HG02870 (cell line): ENCODE data around the gene PTPRE.

Experiments used
- ATAC-seq: cut with Tn5 transposase; IDR thresholded peaks from one replicate; pipeline ENCODE4 v1.9.1; 2021; ENCODE audit warnings: mild to moderate bottlenecking, moderate library complexity; ENCODE audit not compliant: unreplicated experiment

PTPRE gene

DNA sequence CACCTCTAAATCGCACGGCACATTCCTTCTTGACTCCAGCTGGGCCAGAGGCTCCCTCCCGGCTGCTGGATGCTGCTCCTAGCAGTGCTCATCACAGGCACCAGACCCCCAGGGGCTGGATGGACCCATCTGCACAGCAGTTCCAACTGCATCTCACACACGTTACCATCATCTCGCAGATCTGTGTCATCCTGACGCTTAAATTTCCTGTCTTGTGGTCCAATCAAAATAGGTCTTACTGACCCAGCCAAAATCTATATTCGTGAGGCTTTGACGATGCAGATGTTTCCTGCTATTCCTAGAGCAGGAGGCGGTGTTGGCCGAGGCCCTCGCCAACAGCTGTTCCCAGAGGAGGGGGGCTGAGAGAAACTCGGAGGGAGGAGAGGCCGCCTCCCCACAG, 111.3 kb downstream of the PTPRE start:
- no peak for ATAC-seq

DNA sequence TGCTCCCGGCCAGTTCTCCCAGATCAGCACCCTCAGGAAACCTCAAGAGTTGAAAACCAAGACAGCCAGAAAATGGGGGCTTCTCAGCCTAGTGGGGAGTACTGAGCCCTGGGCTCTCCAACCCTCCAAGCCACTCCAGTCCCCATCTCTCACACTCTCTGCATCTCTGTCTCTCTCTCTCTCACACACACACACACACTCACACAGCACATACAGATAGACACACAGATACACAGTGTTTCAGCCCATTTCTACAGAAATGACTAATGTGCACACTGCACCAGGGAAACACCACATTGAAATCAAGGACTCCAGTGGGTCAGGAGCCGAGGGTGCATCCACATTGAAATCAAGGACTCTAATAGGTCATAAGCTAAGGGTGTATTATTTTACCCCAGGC, 111.8 kb downstream of the PTPRE start:
- ATAC-seq, result no peak

DNA sequence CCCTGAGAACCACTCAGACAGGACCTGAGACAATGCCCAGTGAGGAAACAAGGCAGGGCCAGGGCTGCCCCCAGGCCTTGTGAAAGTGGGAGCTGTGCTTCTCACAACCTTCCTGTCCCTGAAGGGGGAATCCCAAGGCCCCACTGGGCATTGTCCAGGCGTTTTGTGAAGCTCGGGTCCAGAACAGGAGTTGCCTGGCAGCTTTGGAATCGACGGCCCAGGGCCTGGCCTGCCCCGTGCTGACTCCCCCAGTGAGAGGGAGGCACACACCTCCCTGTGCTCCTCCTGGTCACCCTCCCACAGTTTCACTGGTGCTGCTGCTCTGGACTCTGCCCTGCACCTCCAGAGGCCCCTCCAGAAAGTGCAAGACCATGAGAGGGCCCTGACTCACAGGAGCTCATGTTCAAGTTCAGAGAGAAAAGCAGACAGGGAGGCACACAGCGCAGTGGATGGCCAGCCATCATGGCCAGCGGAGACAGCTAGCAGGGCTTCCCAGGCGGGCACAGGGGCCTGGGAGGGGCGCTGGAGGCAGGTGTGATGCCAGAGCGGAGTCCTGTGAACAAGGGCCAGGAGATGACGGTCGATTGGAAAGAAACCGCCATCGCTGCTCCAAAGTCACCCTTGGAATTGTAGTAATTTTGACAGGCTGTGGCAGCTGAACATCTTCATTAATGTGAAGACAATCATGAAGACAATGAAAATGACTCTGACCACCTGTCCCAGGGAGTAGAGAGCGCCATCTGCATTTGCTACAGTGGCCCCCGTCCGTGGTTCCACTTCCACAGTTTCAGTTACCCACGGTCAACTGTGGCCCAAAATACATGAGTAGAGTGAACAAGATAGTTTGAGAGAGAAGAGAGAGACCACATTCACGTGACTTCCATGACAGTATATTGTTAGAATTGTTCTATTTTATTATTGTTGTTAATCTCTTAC, 115.6 kb downstream of the PTPRE start:
- no peak for ATAC-seq

DNA sequence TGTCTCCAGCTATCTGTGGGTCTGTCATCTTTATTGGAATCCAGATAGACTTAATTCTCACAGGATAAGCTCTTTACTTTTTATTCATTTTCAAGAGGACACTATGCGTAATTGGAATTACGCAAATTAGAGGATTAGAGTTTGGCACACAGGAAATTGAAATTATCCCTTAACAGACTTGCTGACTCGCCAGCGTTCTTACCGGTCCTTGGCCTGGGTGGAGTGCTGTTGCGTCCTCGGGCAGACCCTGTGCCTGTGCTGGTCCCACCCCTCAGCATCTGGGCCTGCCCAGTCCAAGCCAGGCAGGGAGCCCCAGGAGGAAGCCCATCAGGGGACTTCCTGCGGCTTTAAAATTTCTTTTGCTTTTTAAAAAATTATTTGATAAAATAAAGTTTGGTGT, 117.5 kb downstream of the PTPRE start:
- no peak for ATAC-seq

GRCh38 chr10:128025437-128025836, 118.5 kb downstream of the PTPRE start:
- ATAC-seq, result no peak

DNA sequence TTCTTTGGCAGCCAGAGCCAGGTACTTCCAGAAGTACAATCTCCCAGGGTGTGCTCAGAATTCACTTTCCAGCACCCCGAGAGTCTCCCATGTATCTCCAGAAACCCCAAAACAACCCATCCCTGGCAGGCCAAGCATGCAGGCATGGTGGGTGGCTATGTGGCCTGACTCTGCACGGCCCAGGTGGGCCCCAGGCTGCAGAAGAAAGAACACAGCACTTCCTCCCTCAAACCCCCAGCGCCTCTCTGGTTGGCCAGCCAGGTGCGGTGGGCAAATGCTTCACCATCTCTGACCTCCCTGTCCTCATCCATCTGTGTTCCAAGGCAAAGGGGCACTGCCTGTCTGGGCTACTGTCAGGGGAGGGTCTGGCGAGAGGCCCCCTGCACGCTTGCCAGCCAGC, 119.0 kb downstream of the PTPRE start:
- no peak for ATAC-seq

DNA sequence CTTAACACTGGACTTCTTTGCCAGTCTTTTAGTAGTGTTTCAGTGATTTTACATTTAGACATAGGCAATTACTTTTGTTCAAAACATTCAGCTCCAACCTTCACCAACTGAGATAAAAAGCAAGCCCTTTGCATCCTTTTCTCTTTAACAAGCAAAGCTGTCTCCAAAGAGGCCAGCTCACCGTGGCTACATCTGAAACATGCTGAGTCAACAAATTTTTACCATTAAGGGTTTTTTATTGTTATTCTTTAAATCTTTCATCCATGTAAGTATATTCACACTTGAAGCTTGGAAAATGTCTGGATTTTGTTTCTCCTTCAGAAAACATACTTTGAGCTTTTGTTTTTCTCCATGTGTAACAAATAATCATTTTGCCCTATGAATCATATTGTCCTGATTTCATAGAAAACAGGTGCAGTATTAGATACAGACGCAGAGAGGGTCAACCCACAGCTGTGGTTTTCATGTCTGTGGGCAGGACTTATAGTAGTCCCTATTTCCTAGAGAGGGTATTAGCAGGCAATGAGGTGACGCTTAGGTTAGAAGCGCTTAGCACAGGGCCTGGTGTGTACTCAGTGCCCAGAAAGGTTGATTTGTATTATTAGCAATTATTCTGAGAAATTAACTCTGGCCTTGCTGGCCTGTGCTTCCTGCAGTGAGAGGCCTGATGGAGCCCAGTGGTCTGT, 119.9 kb downstream of the PTPRE start:
- no peak for ATAC-seq

- no peak for ATAC-seq
Measured at GRCh38 chr10:128027306-128027705, 120.4 kb downstream of the PTPRE start.

DNA sequence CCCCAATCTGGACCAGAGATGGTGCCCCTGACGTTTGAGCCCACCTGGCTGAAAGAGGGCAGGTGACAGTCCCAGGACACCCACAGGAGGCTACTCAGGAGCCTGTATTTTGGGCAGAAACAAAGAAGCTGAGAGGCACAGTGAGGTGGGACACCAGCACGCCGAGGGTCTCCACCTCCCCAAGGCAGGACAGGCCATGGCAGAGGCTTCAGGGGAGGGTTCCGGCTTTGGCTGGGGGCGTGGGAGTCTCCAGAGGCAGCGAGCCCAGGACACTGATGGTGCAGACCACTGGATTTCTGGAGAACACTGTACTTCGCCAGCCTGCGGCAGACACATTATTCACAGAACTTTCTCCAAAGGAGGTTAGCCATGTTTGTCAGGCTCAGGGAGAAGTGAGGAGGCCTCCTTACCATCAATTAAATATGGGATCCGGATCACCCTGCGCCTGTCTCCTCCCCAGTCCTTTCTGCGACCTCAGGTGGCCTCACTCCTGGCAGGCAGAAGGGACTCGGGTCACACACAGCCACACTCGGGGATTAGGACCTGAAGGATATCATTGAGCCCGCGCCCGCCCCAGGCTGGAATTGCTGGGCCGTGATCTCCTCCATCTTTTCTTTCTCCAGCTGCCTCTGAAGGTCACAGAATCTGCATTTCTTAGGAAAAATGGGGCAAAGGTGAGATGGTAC, 121.1 kb downstream of the PTPRE start:
- ATAC-seq, result no peak

DNA sequence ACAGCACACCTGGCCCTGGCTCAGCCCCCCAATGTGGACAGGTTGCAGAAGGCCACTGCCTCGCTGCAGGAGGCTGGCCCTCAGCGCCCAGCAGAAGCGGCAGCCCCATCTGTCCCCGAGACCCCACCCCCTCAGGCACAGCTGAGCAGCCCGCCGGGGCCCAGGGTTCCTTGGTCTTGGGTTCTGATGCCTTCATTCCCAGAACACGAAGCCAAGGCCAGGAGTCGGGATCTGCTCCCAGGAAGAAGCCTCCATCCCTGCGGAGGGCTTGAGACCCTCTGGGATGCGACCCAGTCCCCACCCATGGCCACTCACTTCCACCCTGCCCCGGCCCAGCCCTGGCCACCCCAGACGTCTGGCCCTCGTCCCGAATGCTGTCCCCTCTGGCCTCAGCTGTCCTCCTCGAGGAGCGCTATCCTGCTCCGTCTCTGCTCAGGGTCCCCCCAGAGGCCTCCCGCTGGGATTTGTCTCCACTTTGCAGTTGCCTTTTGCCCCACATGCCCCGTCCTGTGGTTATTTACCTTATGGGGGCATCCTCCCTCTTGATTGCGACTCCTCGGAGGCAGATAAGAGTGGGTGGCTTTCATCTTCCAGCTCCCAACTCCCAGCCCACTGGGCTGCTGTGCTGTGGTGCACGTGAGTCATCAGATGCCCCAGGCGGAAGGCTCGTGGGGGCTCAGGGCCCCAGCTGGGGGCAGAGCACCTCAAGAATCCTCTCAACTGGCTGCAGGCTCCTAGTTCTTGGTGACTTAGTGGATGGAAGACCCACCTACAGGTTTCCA, 121.8 kb downstream of the PTPRE start:
- no peak for ATAC-seq

- ATAC-seq, result no peak
Measured at GRCh38 chr10:128029290-128029651, 122.4 kb downstream of the PTPRE start.

DNA sequence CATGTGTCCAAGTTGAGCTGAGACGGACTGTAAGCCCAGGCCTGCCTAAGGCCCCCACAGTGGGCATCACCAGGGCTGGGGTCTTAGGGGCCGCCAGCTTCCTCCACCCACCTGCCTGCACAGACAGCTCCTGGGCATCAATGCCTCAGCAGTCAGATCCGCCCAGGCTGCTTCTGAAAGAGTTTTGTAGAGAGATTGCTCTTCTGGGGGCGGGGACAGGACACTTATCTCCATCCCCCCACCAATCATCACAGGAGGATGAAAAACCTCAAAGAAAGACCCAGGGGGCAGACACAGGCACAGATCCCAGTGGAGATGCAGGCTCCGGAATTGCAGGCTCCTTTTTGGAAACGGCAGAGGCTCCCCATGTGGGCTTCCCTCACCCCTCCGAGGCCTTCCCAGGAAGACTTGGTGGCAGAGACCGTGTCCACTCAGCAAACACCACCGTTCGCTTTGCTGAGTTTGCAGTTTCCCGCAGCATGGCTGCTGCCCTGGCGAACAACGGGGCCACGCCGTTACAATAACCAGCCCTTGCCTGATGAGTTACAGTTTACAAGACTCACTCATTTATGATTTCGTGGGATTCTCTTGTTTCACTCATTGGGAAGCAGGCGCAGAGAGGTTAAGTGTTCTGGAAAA, 122.9 kb downstream of the PTPRE start:
- no peak for ATAC-seq

GRCh38 chr10:128030498-128031072, 123.7 kb downstream of the PTPRE start:
- ATAC-seq, result no peak

GRCh38 chr10:128031216-128031615, 124.3 kb downstream of the PTPRE start:
- ATAC-seq, result no peak

DNA sequence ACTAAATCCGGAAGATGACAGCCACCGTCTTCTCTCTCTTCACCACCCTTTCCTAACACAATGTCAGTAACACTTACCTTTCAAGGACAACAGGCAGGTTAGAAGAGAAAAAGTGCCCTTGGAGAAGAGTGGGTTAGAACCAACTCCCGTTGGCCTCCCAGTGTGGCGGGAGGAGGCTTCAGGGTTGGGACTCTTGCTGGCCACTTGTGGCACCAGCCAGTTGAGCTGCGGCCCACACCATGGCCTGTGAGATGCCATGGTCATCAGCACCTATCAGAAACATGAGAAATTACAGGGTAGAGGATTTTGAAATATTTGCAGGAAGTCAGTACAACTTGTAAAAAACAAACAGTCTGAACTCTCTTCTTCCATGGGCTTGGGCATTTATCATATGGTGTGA, 125.6 kb downstream of the PTPRE start:
- ATAC-seq, result no peak

GRCh38 chr10:128035557-128035973, 128.7 kb downstream of the PTPRE start:
- peak; percentile 65 for ATAC-seq

DNA sequence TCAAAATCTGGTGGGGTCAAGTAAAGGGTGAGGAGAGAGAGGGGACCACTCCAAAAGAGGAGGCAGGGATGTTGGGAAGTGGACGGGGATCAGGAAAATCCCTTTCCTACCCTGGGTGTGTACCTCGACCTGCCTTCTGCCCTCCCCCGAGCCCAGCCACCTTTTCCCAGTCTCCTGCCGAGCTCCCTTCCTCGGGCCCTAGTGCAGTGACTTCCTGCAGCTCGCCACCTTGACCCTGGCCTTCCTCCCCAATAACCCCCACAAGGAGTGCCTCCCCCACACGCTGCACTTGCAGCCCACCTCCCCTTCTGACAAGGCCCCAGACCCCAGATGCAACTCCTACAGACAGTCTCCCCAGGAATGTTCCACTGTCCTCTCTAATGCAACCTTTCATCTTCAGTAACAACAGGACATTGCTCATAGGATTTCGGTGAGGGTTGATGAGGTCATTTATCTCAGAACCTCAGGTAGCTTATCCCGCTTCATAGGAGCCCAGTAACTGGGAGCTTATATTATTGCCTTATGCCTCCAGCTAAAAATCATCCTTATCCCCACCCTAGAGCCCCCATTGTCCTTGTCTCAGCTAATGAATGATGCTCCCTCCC, 129.2 kb downstream of the PTPRE start:
- no peak for ATAC-seq

- ATAC-seq, result no peak
Measured at GRCh38 chr10:128036746-128037543, 130.0 kb downstream of the PTPRE start.

DNA sequence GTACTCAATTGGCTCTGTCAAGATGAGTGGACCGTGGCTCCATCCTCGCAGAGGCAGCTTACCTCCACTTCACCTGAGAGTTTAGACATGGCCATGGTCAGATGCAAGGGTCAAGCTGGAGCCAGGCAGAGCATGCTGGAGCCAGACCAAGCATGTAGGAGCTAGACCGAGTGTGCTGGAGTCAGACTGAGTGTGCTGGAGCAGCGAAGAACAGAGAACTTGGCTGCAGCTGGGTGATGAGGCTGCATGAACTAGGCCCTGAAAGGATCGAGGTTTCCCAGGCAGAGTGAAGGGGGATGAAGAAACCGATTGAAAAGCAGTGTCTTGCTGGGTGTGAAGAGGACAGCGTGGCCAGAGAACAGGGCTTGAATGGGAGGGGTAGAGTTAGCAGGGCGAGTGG, 133.2 kb downstream of the PTPRE start:
- no peak for ATAC-seq
